Measurements from ENCODE around the gene NEK3.
A peak's percentile ranks its signal among the peaks of the same experiment; 100 is the strongest.
"Not testable (repeated sequence)": the region's sequence is repeated elsewhere in the genome, so short reads cannot be mapped to it uniquely, and the experiment has no call there.

NEK3 gene

GRCh38 chr13:52169839-52170238 is 10.4 kb upstream of the NEK3 start:
- no peak for DNase-seq

GRCh38 chr13:52165411-52165810 is 6.0 kb upstream of the NEK3 start:
- no peak for DNase-seq

- no peak for DNase-seq
Observed at GRCh38 chr13:52164989-52165388, 5.6 kb upstream of the NEK3 start.

- DNase-seq, result not testable (repeated sequence)
Observed at GRCh38 chr13:52163878-52164277, 4.5 kb upstream of the NEK3 start.

- no peak for DNase-seq
Observed at GRCh38 chr13:52162279-52163101, 3.1 kb upstream of the NEK3 start.

- no peak for DNase-seq
Observed at GRCh38 chr13:52161181-52161646, 1.8 kb upstream of the NEK3 start.

GRCh38 chr13:52160506-52160905 is 1.1 kb upstream of the NEK3 start:
- no peak for DNase-seq

- no peak for DNase-seq
Observed at GRCh38 chr13:52160053-52160452, 656 bp upstream of the NEK3 start.

GRCh38 chr13:52158629-52159158 is 703 bp downstream of the NEK3 start:
- DNase-seq, result no peak

GRCh38 chr13:52156724-52157261 is 2.6 kb downstream of the NEK3 start:
- no peak for DNase-seq

- no peak for DNase-seq
Observed at GRCh38 chr13:52155177-52155576, 4.2 kb downstream of the NEK3 start.

- DNase-seq, result no peak
Observed at GRCh38 chr13:52147225-52147624, 12.2 kb downstream of the NEK3 start.

- DNase-seq, result no peak
Observed at GRCh38 chr13:52141299-52141698, 18.1 kb downstream of the NEK3 start.

GRCh38 chr13:52137489-52137888 is 21.9 kb downstream of the NEK3 start:
- no peak for DNase-seq

GRCh38 chr13:52136763-52137162 is 22.6 kb downstream of the NEK3 start:
- no peak for DNase-seq

- no peak for DNase-seq
Observed at GRCh38 chr13:52130641-52131040, 28.8 kb downstream of the NEK3 start.

GRCh38 chr13:52128714-52129700 is 30.4 kb downstream of the NEK3 start, which contains the start of gene NEK5:
Gene NEK5 (minus strand): TSS chr13:52129073. CDS start chr13:52127482, 1,591 bp downstream.
- peak; percentile 83 for DNase-seq

GRCh38 chr13:52127783-52128702 is 31.4 kb downstream of the NEK3 start:
- DNase-seq, result peak; percentile 78

- no peak for DNase-seq
Observed at GRCh38 chr13:52127378-52127777, 32.0 kb downstream of the NEK3 start.

GRCh38 chr13:52125547-52125946 is 33.9 kb downstream of the NEK3 start:
- DNase-seq, result no peak

GRCh38 chr13:52118595-52118994 is 40.8 kb downstream of the NEK3 start:
- no peak for DNase-seq

- no peak for DNase-seq
Observed at GRCh38 chr13:52118095-52118494, 41.3 kb downstream of the NEK3 start.

Measured in activated effector memory CD4-positive, alpha-beta T cell treated with anti-CD3 and anti-CD28 coated beads, Interleukin-2, amount 50 U/mL, for 16 hours (primary cell).